ENCODE results near the gene FRAT2.

The FRAT2 gene

GRCh38 chr10:97329766-97330165, 4.8 kb downstream of the FRAT2 start:
- intact Hi-C loops (cut with DNase I; ENCODE audit: low total_unique reads), result loop anchor here (5.0 kb wide), 1 partner anchor 37 kb away; the partner anchor contains the start of gene ARHGAP19
- Histone ChIP-seq H3K9me3 (no peaks in the 10 kb centered on the region), H3K36me3 (peaks cover 10 to 28% (median 24%) of the 10 kb centered on the region in 3 donors), H3K4me1 (peaks cover 0 to 37% (median 24%) of the 10 kb centered on the region in 4 donors), H3K4me3 (no peak overlapping the region), H3K27me3 (no peaks in the 10 kb centered on the region), H3K27ac (no peak overlapping the region)
- DNase-seq, result no peak
- no peak for TF ChIP-seq CTCF (IDR thresholded peaks at IDR 0.05)

DNA sequence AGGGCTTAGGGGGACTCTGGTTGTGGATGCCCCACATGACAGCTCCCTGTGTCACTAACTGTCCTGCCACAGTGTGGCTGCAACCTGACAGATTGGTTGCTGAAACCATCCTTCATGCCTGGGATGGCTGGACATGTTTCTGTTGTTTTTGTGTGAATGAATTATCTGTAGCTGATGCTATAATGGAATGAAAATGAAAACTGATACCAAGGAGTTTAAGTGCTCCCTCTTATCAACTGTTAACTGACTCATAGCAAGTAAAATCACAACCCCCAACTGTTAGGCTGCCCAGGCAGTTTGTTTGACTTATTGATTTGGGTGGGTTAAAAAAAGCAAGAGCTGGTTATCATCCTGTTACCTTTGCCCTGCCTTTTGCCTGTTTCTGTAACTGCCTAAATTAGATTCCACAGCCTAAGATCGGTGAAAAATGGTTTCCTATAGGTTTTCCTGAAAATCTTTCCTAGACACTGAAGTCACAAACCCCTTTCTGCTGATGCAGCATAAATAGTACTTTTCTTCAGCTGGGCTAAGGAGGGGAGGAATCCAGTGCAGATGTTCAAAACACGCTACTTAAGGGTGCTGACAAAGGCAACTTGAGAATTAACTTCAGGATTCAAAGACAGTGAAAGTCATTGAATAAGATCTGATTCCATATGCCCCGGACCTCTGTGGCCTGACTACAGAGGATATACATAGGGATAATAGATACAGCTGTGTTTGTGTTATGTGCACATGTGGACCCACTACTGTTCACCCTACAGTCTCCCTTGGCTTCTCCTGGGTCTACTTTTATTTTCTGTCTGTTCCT, 5.7 kb downstream of the FRAT2 start:
- no peak overlapping the region for H3K27ac ChIP-seq
- H3K36me3 ChIP-seq, result peaks cover 10 to 28% (median 24%) of the 10 kb centered on the region in 3 donors
- H3K9me3 ChIP-seq, result no peaks in the 10 kb centered on the region
- H3K4me3 ChIP-seq, result no peak overlapping the region
- DNase-seq, result no peak
- peaks cover 0 to 36% (median 24%) of the 10 kb centered on the region in 4 donors for H3K4me1 ChIP-seq
- H3K27me3 ChIP-seq, result no peaks in the 10 kb centered on the region
- intact Hi-C loops (cut with DNase I; ENCODE audit: low total_unique reads), result no loop called here
- no peak for TF ChIP-seq CTCF (IDR thresholded peaks at IDR 0.05)

DNA sequence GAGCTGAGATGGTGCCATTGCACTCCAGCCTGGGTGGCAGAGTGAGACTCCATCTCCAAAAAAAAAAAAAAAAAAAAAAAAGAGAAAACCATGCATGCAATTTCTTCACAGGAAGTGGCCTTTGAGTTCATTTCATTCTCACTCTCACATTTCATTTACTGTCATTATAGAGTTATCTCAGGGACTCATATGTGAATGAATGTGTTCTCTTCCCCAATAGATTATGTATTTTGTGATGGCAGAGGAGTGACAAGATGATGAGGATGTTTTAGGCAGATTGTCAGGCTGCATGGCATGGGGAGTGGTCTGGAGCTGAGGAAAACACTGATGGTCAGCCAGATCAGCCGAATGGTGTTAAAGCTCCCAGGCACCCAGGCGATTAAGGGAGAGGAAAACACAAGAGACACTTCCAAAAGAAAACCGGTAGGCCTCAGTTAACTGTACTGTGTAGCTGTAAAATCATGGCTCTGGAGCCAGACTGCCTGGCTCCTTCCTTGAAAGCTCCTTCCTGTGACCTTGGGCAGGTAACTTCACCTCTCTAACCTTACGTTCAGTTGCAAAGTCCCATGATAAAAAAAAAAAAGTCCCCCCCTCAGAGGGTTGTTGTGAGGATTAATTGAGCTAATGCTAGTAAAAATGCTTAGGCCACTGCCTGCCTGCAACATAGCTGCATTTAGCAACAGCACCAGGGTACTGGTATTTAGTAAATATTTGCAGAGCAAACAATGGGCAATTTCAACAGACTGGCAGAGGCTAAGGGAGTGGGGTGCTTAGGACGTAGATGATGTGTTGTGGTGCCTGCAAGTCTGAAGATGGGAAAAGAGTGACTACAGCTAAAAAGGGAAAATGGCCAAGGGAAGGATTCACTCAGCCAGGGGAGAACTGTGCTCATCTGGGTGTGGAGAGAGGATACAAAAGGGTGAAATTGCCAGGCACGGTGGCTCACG, 6.9 kb downstream of the FRAT2 start:
- intact Hi-C loops (cut with DNase I; ENCODE audit: low total_unique reads), result no loop called here
- Histone ChIP-seq H3K27ac (no peak overlapping the region), H3K4me3 (no peak overlapping the region), H3K27me3 (no peaks in the 10 kb centered on the region), H3K9me3 (no peaks in the 10 kb centered on the region), H3K4me1 (peaks cover 0 to 25% (median 15%) of the 10 kb centered on the region in 4 donors), H3K36me3 (peaks cover 10 to 28% (median 24%) of the 10 kb centered on the region in 3 donors)
- no peak for DNase-seq
- no peak for TF ChIP-seq CTCF (IDR thresholded peaks at IDR 0.05)

DNA sequence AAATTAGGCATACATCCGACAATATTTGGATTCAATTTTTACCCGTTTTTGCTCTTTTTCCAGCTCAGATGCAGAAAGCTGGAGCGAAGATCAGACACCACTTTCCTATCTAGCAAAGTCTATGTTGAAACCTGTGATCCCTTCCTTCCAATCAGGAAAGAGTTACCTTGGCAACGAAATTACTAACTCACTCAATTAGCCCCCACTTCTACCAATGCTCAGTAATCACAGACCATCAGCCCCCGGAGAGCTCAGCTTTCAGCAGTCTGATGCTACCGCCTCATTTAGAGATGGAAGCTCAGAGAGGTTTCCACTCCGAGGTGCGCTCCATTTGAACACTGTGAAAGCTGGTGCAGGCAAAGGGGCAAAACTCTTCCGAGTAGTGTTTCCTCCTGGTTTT, 8.8 kb downstream of the FRAT2 start:
- H3K4me3 ChIP-seq, result no peak overlapping the region
- no peak for TF ChIP-seq CTCF (IDR thresholded peaks at IDR 0.05)
- DNase-seq, result no peak
- H3K9me3 ChIP-seq, result no peaks in the 10 kb centered on the region
- peaks cover 0 to 16% (median 7%) of the 10 kb centered on the region in 4 donors for H3K4me1 ChIP-seq
- H3K27me3 ChIP-seq, result no peaks in the 10 kb centered on the region
- no peak overlapping the region for H3K27ac ChIP-seq
- peaks cover 10 to 28% (median 21%) of the 10 kb centered on the region in 3 donors for H3K36me3 ChIP-seq
- intact Hi-C loops (cut with DNase I; ENCODE audit: low total_unique reads), result no loop called here

- Histone ChIP-seq H3K9me3 (no peaks in the 10 kb centered on the region), H3K4me3 (no peak overlapping the region), H3K27me3 (no peaks in the 10 kb centered on the region), H3K4me1 (peaks cover 0 to 21% (median 18%) of the 10 kb centered on the region in 4 donors), H3K36me3 (peaks cover under 1 to 9% (median 2%) of the 10 kb centered on the region in 3 donors), H3K27ac (no peak overlapping the region)
- no peak for DNase-seq
- intact Hi-C loops (cut with DNase I; ENCODE audit: low total_unique reads), result no loop called here
- no peak for TF ChIP-seq CTCF (IDR thresholded peaks at IDR 0.05)
Measured at GRCh38 chr10:97323501-97323900, 11.0 kb downstream of the FRAT2 start.
